Stimulated activated naive CD8-positive, alpha-beta T cell treated with anti-CD3 and anti-CD28 coated beads, Interleukin-15, amount 100 ng/mL, for 72 hours (primary cell): ENCODE data around the gene LSM14A.
A peak's percentile ranks its signal among the peaks of the same experiment; 100 is the strongest.

Experiments used
- ATAC-seq: fragments of 150-1000 bp; cut with Tn5 transposase; 2 replicates; pipeline ENCODE4 v1.10.0; 2021; ENCODE audit warnings: mild to moderate bottlenecking, moderate library complexity
- DNase-seq, 2 donors: peaks; one replicate each; pipeline ENCODE4 v3.0.0; 2021 to 2022
- H3K27ac Mint-ChIP-seq, 2 donors: one replicate each; pipeline ENCODE4 v1.8.0; 2022; ENCODE audit warnings: mild to moderate bottlenecking in 2 of 2, mixed read lengths in 2 of 2, moderate library complexity in 2 of 2
- H3K27me3 Mint-ChIP-seq: one replicate; pipeline ENCODE4 v1.8.0; 2022; ENCODE audit warnings: mixed read lengths
- H3K4me1 Mint-ChIP-seq: one replicate; pipeline ENCODE4 v1.8.0; 2022; ENCODE audit warnings: mild to moderate bottlenecking, mixed read lengths
- H3K4me3 Mint-ChIP-seq, 2 donors: one replicate each; pipeline ENCODE4 v1.8.0; 2022; ENCODE audit warnings: mild to moderate bottlenecking in 2 of 2, mixed read lengths in 2 of 2, moderate library complexity in 1 of 2
- H3K9me3 Mint-ChIP-seq, 2 donors: one replicate each; pipeline ENCODE4 v1.8.0; 2022; ENCODE audit warnings: mixed read lengths in 2 of 2

The LSM14A gene

GRCh38 chr19:34265221-34265650 lies 92.9 kb downstream of the LSM14A start:
- Mint-ChIP-seq H3K27me3 (no peaks in the 10 kb centered on the region), H3K4me1 (peaks cover 64% of the 10 kb centered on the region), H3K9me3 (no peaks in the 10 kb centered on the region), H3K4me3 (no peak overlapping the region), H3K27ac (no peak overlapping the region)
- no peak for ATAC-seq
- DNase-seq: no peak

- peaks cover 75% of the 10 kb centered on the region for H3K4me1 Mint-ChIP-seq
- ATAC-seq (no peak), DNase-seq (no peak)
- no peaks in the 10 kb centered on the region for H3K27me3 Mint-ChIP-seq
- no peaks in the 10 kb centered on the region for H3K9me3 Mint-ChIP-seq
- no peak overlapping the region for H3K4me3 Mint-ChIP-seq
- no peak overlapping the region for H3K27ac Mint-ChIP-seq
Measured at GRCh38 chr19:34269081-34269480, 96.8 kb downstream of the LSM14A start.

GRCh38 chr19:34269489-34269888 lies 97.2 kb downstream of the LSM14A start:
- Mint-ChIP-seq H3K4me1 (peaks cover 75% of the 10 kb centered on the region), H3K27me3 (no peaks in the 10 kb centered on the region), H3K9me3 (no peaks in the 10 kb centered on the region), H3K27ac (no peak overlapping the region), H3K4me3 (peak overlapping the region in 1 of 2 donors; percentile 71)
- DNase-seq: no peak
- ATAC-seq: no peak

GRCh38 chr19:34269968-34270621 lies 97.8 kb downstream of the LSM14A start:
- no peaks in the 10 kb centered on the region for H3K27me3 Mint-ChIP-seq
- DNase-seq (peak; percentile 30 to 57), ATAC-seq (peak; percentile 92)
- peaks cover 72% of the 10 kb centered on the region for H3K4me1 Mint-ChIP-seq
- no peaks in the 10 kb centered on the region for H3K9me3 Mint-ChIP-seq
- H3K4me3 Mint-ChIP-seq: peak overlapping the region; percentile 71 to 79
- H3K27ac Mint-ChIP-seq: peak overlapping the region; percentile 93

- H3K4me1 Mint-ChIP-seq: peaks cover 71% of the 10 kb centered on the region
Measured at GRCh38 chr19:34273121-34273520, 100.8 kb downstream of the LSM14A start.

GRCh38 chr19:34274284-34274826 lies 102.1 kb downstream of the LSM14A start:
- Mint-ChIP-seq H3K27me3 (no peaks in the 10 kb centered on the region), H3K9me3 (no peaks in the 10 kb centered on the region), H3K4me1 (peaks cover 70% of the 10 kb centered on the region), H3K27ac (no peak overlapping the region), H3K4me3 (no peak overlapping the region)
- DNase-seq (no peak), ATAC-seq (no peak)

More at GRCh38 chr19:34273121-34273520, 100.8 kb downstream of the LSM14A start:
- Mint-ChIP-seq H3K4me3 (no peak overlapping the region), H3K27ac (no peak overlapping the region), H3K9me3 (no peaks in the 10 kb centered on the region), H3K27me3 (no peaks in the 10 kb centered on the region)
- ATAC-seq: no peak
- no peak for DNase-seq

GRCh38 chr19:34274827-34275625 lies 102.7 kb downstream of the LSM14A start:
- DNase-seq (no peak), ATAC-seq (no peak)
- H3K4me1 Mint-ChIP-seq: peaks cover 63% of the 10 kb centered on the region
- H3K4me3 Mint-ChIP-seq: no peak overlapping the region
- no peaks in the 10 kb centered on the region for H3K27me3 Mint-ChIP-seq
- no peak overlapping the region for H3K27ac Mint-ChIP-seq
- no peaks in the 10 kb centered on the region for H3K9me3 Mint-ChIP-seq

GRCh38 chr19:34275705-34276104 lies 103.4 kb downstream of the LSM14A start:
- no peaks in the 10 kb centered on the region for H3K27me3 Mint-ChIP-seq
- no peaks in the 10 kb centered on the region for H3K9me3 Mint-ChIP-seq
- DNase-seq (no peak), ATAC-seq (no peak)
- peaks cover 56% of the 10 kb centered on the region for H3K4me1 Mint-ChIP-seq
- H3K4me3 Mint-ChIP-seq: no peak overlapping the region
- H3K27ac Mint-ChIP-seq: no peak overlapping the region

GRCh38 chr19:34276614-34277013 lies 104.3 kb downstream of the LSM14A start:
- Mint-ChIP-seq H3K27me3 (no peaks in the 10 kb centered on the region), H3K4me1 (peaks cover 52% of the 10 kb centered on the region), H3K27ac (no peak overlapping the region), H3K4me3 (no peak overlapping the region), H3K9me3 (no peaks in the 10 kb centered on the region)
- ATAC-seq (no peak), DNase-seq (no peak)

GRCh38 chr19:34277244-34277643 lies 104.9 kb downstream of the LSM14A start:
- H3K4me3 Mint-ChIP-seq: no peak overlapping the region
- no peaks in the 10 kb centered on the region for H3K27me3 Mint-ChIP-seq
- no peaks in the 10 kb centered on the region for H3K9me3 Mint-ChIP-seq
- H3K27ac Mint-ChIP-seq: no peak overlapping the region
- DNase-seq: no peak
- peaks cover 45% of the 10 kb centered on the region for H3K4me1 Mint-ChIP-seq
- no peak for ATAC-seq

GRCh38 chr19:34278783-34279182 lies 106.5 kb downstream of the LSM14A start:
- H3K27ac Mint-ChIP-seq: peak overlapping the region in 1 of 2 donors; percentile 39
- H3K9me3 Mint-ChIP-seq: no peaks in the 10 kb centered on the region
- no peak for DNase-seq
- no peak for ATAC-seq
- peaks cover 48% of the 10 kb centered on the region for H3K4me1 Mint-ChIP-seq
- no peaks in the 10 kb centered on the region for H3K27me3 Mint-ChIP-seq
- no peak overlapping the region for H3K4me3 Mint-ChIP-seq
